GM21737 (cell line): ENCODE results near the gene C19orf33.

Experiments
- ATAC-seq: cut with Tn5 transposase; IDR thresholded peaks from one replicate; pipeline ENCODE4 v1.9.1; 2021; ENCODE audit warnings: mild to moderate bottlenecking, moderate library complexity; ENCODE audit not compliant: unreplicated experiment

Gene C19orf33

GRCh38 chr19:38308006-38308766 is 4.1 kb downstream of the C19orf33 start:
- no peak for ATAC-seq

DNA sequence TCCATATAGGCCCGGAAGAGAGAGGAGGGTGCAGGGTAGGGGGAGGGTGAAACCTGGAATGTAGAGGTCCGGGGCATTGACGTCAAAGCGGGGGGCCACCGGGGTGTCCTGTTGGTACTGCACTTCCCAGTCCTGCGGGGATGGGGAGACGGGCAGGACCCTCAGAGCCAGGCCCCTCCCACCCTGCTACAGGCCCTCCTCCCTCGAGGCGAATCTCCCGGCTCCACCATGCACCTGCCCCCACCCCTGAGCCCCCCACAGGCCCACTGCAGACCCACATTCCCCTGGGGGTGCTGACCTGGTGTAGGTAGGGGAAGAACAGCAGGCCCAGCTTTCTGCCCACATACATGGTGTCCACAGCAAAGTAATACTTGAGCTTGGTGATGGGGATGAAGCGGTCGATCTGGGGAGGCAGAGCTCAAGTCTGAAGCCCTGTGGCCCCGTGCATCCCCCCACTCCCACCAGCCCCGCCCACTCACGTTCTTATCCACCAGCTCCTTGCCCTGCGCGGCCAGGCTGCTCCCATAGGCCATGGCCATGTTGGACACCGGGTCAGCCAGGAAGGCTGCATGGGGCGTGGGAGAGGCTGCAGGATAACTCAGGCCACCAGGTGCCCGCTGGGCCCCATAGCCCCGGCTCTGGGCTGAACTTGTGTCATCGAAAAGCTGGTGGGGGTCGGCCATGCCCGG is 5.0 kb downstream of the C19orf33 start:
- no peak for ATAC-seq

- no peak for ATAC-seq
Observed at GRCh38 chr19:38309615-38310278, 5.7 kb downstream of the C19orf33 start.

- ATAC-seq = no peak
Observed at GRCh38 chr19:38310279-38310670, 6.2 kb downstream of the C19orf33 start.

DNA sequence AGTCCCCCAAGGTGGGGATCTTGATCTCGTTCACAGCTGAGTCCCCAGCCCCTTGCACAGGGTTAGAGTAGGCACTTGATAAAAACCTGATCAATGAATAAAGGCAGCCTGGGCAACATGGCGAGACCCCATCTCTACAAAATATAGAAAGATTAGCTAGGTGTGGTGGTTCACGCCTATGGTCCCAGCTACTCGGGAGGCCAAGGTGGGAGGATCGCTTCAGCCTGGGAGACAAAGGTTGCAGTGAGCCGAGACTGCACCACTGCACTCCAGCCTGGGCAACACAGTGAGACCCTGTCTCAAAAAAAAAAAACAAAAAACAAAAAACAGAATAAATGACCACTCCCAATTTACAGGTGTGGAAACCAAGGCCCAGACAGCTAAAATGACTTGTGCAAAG is 6.9 kb downstream of the C19orf33 start:
- no peak for ATAC-seq

- peak; percentile 88 for ATAC-seq
Observed at GRCh38 chr19:38315657-38316476, 11.8 kb downstream of the C19orf33 start, which contains the start of gene YIF1B. YIF1B (minus strand) TSS chr19:38315947; CDS start chr19:38315917, 30 bp downstream.

DNA sequence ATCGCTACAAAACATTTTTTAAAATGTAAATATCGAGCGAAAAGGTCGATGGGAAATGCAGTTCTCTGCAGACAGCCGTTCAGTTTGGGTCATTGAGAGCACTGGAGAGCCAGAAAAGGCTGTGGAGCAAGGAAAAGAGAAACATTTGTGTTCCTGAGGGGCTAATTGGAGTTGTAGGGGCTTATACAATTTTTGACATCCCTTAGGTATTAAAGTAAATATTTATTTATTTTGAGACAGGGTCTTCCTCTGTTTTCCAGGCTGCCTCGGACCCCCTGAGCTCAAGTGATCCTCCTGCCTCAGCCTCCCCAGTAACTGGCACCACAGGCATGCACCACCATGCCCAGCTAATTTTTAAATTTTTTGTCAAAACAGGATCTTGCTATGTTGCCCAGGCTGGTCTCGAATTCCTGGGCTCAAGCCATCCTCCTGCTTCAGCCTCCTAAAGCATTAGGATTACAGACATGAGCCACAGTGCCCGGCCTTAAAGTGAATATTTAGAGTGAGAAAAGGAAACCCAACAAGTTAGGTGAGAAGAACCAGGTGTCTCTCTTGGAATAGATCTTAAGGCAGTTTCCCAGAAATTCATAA is 12.5 kb downstream of the C19orf33 start:
- ATAC-seq = peak; percentile 8

GRCh38 chr19:38317104-38317612 is 13.1 kb downstream of the C19orf33 start:
- no peak for ATAC-seq

DNA sequence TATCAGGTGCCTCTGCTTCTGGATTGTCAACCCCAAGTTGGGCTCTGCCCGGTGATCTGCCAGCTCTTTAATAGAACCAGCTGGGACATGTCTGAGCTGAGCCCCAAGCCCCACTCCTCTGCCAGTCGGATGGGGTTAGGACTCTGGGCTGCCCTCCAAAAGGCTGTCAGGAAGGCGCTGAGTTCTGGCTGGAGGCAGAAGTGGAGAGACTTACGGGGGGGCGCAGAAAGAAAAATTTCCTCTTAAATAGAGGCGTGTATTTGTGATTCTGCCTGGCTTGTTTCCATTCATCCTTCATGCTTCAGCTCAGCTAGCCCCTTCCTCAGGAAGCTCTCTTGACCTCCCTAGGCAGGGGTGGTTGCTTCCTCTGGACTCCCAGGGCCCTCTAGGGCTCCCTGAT is 14.6 kb downstream of the C19orf33 start:
- ATAC-seq = no peak

DNA sequence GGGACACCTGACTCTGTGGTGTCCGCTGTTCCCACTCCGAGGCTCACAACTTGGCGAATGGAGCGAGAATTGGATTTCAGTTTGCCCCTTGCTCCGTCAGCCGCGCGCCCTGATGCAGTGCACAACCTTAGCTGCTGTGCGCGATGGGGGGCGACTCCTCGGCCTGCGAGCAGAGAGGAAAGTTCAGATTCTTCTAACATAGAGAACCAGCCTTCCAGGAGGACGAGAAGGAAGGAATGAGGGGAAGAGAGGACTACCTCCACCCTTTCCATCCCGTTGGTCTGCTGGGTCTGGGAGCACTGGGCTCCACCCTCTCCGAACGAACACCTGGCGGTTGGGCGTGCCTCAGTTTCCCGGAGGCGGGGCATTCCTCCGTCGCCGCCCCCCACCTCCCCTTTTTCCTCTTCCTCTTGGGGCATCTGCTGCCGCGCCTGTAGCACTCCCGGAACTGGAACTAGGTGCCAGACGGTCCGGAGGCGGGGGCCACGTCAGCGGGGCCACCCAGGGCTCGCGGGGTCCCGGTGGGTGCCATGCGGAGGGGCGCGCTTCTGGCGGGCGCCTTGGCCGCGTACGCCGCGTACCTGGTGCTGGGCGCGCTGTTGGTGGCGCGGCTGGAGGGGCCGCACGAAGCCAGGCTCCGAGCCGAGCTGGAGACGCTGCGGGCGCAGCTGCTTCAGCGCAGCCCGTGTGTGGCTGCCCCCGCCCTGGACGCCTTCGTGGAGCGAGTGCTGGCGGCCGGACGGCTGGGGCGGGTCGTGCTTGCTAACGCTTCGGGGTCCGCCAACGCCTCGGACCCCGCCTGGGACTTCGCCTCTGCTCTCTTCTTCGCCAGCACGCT is 15.6 kb downstream of the C19orf33 start, which contains the start of gene KCNK6:
Gene KCNK6, plus strand, starts transcription at position 425 of the 838 bp plus-strand sequence. Its CDS starts 106 bp downstream, at position 531.
- ATAC-seq = no peak

- no peak for ATAC-seq
Observed at GRCh38 chr19:38320969-38321339, 16.9 kb downstream of the C19orf33 start.

DNA sequence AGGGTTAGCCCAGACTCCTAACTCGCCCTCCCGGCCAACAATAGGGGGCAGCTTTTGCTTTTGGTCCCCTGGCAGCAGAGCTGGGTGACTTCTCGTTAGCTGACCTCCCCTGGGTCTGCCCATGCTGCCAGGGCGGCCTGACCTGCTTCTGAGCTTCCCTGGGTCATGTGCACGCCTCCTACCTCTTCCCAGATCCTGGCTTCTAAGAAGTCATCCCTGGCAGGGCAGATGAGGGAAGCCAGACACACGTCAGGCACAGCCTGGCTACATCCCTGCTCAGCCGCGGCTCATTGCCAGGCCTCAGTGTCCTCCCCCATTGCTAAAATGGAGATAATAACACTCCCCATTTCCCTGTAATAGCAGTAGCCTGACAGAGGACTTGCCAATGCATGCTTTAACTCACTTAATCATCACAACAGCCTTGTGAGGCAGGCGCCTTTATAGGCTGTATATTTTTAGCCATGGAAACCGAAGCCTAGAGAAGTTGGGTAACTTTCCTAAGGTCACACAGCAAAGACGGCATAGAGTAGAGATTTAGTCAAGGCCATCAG is 17.7 kb downstream of the C19orf33 start:
- ATAC-seq = no peak

- no peak for ATAC-seq
Observed at GRCh38 chr19:38323291-38323690, 19.2 kb downstream of the C19orf33 start.

GRCh38 chr19:38324431-38324830 is 20.4 kb downstream of the C19orf33 start:
- no peak for ATAC-seq

- ATAC-seq = no peak
Observed at GRCh38 chr19:38326591-38326990, 22.5 kb downstream of the C19orf33 start.

DNA sequence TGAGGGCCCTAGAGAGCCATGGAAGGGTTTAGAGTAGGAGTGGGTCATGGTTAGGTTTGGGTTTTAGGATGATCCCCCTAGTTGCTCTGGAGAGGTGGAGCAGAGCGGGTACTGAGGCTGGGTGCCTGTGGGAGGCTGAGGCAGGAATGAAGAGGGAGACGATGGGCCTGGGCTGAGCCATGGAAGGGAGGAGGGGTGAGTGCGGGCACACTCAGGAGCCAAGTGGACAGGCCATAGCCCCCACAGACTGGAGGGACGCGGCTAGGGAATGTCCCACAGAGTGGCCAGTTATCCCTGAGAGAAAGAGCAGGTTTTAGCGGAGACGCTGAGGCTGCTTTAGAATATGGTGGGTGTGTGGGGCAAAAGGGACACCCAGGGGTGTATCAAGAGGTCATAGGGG is 25.6 kb downstream of the C19orf33 start:
- ATAC-seq = no peak

DNA sequence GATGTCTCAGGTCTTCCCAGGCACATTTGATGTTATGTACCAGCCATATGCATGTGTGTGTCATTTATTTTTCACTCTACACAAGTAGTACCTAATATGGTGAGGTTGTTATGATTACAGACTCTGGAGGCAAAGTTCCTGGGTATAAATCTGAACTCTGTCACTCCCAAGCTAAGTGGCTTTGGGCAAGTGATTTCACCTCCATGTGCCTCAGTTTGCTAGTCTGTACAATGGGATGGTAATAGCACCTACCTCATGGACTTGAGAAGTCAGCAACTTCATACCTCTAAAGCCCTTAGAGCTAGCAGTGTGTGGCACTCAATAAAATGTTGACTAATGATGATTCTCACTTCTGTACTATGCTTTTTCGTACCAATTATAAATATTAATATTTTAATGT is 27.7 kb downstream of the C19orf33 start:
- no peak for ATAC-seq

- no peak for ATAC-seq
Observed at GRCh38 chr19:38333245-38333644, 29.2 kb downstream of the C19orf33 start.
